Cerebellar nuclear complex (tissue), 1 donor: Measurements from ENCODE around the gene TRIM37.

Experiments
- DNase-seq, 2 experiments: peaks; one replicate each; lab custom pipeline; 2025; lab: John Stamatoyannopoulos, UW

Gene TRIM37

GRCh38 chr17:59030811-59031210 is 75.9 kb downstream of the TRIM37 start:
- DNase-seq = no peak

- DNase-seq = no peak
These were observed 78.4 kb downstream of the TRIM37 start for GRCh38 chr17:59028328-59028727.

DNA sequence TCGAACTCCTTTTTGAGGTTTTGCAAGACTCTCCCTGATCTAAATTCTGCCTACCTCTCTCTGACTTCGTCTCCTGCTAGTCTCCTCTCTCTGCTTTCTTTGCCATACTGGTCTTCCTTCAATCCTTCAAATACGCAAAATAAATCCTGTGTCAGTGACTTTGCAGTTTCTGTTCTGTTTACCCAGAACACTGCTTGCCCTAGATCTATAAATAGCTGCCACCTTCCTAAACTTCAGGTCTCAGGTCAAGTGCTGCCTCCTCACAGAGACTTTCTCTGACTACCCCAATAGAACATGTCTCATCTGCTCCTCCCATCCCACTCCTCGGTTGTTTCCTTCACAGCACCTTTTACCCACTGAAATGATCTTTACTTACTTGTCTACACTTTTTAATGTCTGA is 78.9 kb downstream of the TRIM37 start:
- no peak for DNase-seq

DNA sequence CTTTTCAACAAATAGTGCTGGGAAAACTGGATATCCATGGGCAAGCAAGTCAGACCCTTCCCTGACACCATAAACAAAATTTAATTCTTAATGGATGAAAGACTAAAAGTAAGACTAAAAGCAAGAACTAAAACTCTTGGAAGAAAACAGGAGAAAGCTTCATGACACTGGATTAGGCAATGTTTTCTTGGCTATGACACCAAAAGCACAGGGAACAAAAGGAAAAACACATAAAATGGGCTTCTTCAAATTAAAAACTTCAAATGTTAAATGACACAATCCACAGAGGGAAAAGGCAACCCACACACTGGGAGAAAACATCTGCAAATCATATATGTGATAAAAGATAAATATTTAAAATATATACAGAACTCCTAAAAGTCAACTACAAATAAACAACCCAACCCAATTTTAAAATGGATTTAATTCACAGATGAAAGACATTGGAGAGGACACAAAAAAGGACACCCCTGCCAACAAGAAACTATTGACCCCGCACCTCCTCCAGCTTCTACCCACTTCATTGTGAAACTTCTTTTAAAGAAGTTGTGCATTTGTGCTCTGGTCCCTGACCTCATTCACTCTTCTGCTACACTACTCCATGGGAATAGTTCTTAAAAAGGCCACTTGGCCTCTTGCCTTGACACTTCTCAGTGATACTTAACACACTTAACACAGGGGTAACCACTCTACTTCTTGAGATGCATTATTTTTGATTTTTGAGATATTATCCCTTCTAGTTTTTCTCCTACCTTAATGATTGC is 80.3 kb downstream of the TRIM37 start:
- no peak for DNase-seq

DNA sequence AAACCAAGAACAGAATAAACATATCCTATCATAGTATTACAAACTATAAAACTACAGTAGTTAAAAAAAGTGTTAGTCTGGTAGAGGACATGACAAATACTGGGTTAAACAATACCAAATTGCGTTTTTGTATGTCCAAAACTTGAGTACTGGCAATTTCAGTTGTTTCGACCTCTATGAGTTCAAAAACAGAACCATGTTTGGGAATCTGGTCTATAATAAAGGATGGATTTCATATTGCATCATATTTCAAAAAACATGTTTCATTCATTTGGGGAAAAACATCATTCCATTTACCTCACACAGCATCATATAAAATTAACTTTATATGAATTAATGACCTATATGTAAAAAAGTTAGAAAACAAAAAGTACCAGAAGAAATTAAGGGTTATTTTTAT is 81.8 kb downstream of the TRIM37 start:
- no peak for DNase-seq

DNA sequence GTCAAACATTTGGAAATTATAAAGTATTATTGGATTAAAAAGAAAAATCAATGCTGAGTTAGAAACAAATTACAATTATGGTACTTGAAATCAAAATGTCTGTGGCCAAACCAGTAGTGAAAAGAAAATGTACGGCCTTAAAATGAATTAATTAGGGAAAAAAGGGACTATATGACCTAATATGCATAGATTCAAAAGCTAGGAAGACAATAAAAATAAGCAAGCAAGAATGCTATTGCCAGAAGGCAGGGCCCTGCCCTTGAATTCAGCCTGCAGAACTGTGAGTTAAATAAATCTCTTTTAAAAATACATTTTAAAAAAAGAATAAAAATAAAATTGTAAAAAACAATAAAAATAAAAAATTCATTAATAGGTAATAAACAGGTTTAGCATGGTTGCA is 88.7 kb downstream of the TRIM37 start:
- no peak for DNase-seq

- no peak for DNase-seq
These were observed 94.7 kb downstream of the TRIM37 start for GRCh38 chr17:59011975-59012374.

GRCh38 chr17:59010026-59010425 is 96.7 kb downstream of the TRIM37 start:
- no peak for DNase-seq

DNA sequence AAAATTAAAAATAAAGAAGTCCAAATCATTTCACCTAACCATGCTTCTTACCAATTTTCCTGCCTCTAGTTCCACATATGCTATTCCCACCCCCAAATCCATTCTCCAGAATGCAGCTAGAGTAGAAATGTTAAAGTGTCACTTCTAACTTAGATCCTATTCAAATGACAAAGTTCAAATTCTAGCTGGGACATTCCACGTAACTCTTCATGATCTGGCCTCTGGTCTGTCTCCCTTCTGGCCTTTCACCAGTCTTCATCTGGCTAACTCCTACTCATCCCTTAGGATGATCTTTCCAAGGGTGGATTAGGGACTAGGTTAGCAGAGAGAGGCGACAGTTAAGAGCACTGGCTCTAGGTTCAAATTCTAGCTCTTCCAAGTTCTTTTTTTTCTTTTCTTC is 97.9 kb downstream of the TRIM37 start:
- DNase-seq = no peak

DNA sequence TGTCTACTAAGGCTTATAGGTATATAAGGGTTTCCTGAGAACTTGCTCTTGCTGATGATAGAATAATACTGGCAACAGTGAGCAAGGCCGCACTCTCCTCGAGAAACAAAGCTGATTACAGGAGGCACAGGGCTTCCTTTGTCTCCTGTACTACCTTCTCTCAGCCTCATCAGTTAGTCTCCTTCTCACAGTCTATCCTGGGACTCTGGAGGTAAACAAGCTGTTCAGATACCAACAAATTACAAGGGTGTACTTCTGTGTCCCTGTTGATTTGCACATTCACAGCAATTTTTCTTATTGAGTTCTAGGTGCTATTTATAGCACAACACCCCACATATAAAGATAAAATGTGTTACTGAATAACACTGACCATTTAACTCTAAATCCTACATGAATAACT is 98.7 kb downstream of the TRIM37 start:
- no peak for DNase-seq

GRCh38 chr17:59004338-59005111 is 102.2 kb downstream of the TRIM37 start:
- no peak for DNase-seq

- no peak for DNase-seq
These were observed 102.8 kb downstream of the TRIM37 start for GRCh38 chr17:59003860-59004259.

- DNase-seq = no peak
These were observed 103.8 kb downstream of the TRIM37 start for GRCh38 chr17:59002848-59003247.

DNA sequence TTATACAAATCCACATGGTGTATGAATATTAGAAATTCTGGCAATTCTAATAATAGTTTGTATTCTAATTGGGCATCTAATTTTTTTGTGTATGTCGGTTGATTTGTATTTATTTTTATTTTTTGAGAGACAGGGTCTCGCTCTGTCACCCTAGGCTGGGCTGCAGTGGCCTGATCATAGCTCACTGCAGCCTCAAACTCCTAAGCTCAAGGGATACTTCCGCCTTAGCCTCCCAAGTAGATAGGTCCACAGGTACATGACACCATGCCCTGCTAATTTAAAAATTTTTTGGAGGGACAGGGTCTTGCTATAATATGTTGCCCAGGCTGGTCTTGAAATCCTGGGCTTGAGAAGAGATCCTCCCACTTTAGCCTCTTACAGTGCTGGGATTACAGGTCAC is 104.6 kb downstream of the TRIM37 start:
- DNase-seq = no peak

- DNase-seq = no peak
These were observed 105.4 kb downstream of the TRIM37 start for GRCh38 chr17:59001158-59001814.

DNA sequence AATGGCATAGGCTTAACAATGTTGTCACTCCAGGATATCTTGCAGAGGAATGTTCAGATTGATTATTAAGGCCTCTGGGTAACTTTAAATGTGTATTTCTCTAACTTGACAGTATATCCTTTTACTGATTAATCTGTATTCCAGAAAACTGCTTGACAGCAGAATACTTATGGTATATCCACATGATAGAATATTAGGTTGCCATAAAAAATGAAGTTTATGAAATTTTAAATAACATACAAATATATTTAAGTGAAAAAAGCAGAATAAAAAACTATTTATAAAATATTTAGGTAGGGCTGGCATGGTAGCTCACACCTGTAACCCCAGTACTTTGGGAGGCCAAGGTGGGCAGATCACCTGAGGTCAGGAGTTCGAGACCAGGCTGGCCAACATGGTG is 106.7 kb downstream of the TRIM37 start:
- DNase-seq = no peak

DNA sequence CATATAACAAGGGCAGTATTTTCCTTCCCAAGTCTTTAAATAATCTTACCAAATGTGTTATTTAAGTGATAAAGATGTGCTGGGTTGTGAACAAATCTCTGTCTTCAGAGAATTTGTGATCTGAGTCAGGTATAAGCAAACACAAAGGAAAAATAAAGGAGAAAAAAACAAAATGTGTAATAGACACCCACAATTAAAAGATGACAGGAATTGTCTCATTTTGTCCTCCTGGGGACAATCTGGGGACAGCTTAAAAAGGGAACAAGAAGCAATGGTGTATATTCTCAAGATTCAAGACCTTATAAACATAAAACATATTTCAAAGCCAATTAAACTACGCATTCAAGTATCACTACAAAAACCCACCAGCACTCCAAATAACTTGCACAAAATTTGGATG is 107.2 kb downstream of the TRIM37 start:
- no peak for DNase-seq

GRCh38 chr17:58998871-58999270 is 107.8 kb downstream of the TRIM37 start:
- no peak for DNase-seq

DNA sequence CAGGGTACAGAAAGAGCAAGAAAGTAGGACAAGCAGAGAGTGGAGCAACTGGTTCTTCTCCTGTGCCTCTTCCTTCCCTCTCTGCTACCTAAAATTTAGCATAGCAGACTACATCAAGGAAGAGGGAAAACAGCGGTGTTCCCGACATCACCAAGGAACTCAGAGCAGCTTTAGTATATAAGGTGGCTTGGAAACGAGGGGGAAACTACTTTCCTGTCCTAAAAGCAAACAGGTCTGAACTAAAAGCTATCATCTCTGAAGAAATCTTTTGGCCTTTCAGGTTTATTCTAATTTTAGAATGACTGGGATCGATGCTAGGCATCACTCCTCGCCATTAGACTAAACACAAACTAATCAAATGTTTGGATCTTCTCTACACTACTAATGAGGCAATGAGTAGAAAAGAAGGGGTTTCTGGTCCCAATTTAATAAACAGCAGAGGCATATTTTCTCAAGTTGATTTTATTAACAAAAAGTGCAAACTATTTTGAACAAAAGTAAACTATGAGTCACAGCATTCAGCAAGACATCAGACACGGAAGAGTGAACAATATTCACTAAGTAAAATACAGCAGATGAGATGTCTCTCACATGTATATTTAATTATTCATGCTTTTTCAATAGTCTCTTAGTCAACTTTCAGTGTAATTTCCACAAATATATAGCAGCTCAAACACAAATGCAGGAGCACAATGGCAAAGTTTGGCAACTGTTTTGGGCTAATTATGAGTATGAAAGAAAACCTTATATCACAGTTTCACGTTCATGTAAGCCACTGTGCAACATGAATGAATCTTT is 108.7 kb downstream of the TRIM37 start:
- DNase-seq = no peak

- DNase-seq = no peak
These were observed 109.7 kb downstream of the TRIM37 start for GRCh38 chr17:58996968-58997367.

DNA sequence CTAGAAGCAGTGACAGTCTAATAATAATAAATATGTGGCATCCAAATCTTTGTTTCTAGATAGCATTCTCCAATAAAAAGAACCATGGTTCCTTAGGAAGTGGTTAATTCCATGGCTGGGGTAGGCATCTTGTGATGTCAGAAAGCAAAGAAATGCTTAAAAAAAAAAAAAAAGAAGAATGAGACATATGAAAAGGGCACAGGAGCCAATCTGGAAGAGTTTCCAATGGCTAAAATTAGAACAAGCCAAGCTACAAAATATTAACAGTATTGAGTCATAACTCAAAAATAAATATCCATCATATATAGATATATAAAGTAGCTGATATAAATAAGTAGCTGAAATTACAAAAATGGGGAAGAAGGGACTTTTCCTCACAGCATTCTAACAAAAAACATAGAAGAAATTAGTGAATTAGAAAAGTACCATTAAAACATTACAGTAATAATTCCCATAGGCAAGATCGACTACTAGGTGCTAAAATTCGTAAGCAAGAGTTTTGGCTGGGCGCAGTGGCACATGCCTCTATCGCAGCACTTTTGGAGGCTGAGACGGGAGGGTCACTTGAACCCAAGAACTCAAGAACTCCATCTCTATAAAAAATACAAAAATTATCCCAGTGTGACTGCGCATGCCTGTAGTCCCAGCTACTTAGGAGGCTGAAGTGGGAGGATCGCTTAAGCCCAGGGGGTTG is 111.3 kb downstream of the TRIM37 start:
- no peak for DNase-seq

- no peak for DNase-seq
These were observed 113.4 kb downstream of the TRIM37 start for GRCh38 chr17:58993311-58993710.
